GM10266 (cell line): Measurements from ENCODE around the gene CFAP70.

Experiments
- DNase-seq: peaks from one replicate; pipeline ENCODE4 v3.0.0; 2012; ENCODE audit errors: extremely low spot score
- CTCF ChIP-seq: IDR thresholded peaks from 2 replicates; pipeline ENCODE4 v1.5.1; 2012; ENCODE audit warnings: mild to moderate bottlenecking, low read depth; ENCODE audit not compliant: control insufficient read depth, insufficient read depth; ENCODE audit errors: missing control alignments

The CFAP70 gene

GRCh38 chr10:73366381-73367298, 8.0 kb upstream of the CFAP70 start:
- no peak for TF ChIP-seq CTCF
- peak; percentile 42 for DNase-seq

GRCh38 chr10:73364964-73365363, 6.3 kb upstream of the CFAP70 start:
- TF ChIP-seq CTCF = no peak
- DNase-seq = no peak

- no peak for DNase-seq
- no peak for TF ChIP-seq CTCF
Observed at GRCh38 chr10:73359492-73359891, 828 bp upstream of the CFAP70 start.

GRCh38 chr10:73357821-73358220, 843 bp downstream of the CFAP70 start:
- TF ChIP-seq CTCF = no peak
- no peak for DNase-seq

- TF ChIP-seq CTCF = no peak
- DNase-seq = no peak
Observed at GRCh38 chr10:73357166-73357565, 1.5 kb downstream of the CFAP70 start.

GRCh38 chr10:73344269-73344668, 14.4 kb downstream of the CFAP70 start:
- TF ChIP-seq CTCF = no peak
- no peak for DNase-seq

GRCh38 chr10:73340121-73340520, 18.5 kb downstream of the CFAP70 start:
- TF ChIP-seq CTCF = no peak

More at GRCh38 chr10:73340121-73340520, 18.5 kb downstream of the CFAP70 start:
- no peak for DNase-seq
